Brain microvascular endothelial cell (primary cell): Measurements from ENCODE around the gene TMPRSS3.

Experiments used
- DNase-seq: peaks from one replicate; pipeline ENCODE4 v3.0.0-alpha.2; 2020
- H3K27ac ChIP-seq: fragments of 250-450 bp; sonication (Bioruptor Pico); 2 replicates; pipeline ENCODE4 v1.5.1; 2020; ENCODE audit warnings: mild to moderate bottlenecking, moderate library complexity
- H3K27me3 ChIP-seq: fragments of 250-450 bp; sonication (Bioruptor Pico); replicated peaks from 2 replicates; pipeline ENCODE4 v1.5.1; 2020; ENCODE audit warnings: mild to moderate bottlenecking
- H3K36me3 ChIP-seq: fragments of 250-450 bp; sonication (Bioruptor Pico); replicated peaks from 2 replicates; pipeline ENCODE4 v1.5.1; 2020; ENCODE audit warnings: mild to moderate bottlenecking
- H3K4me3 ChIP-seq: 2 replicates; pipeline ENCODE4 v1.5.1; 2011; ENCODE audit warnings: low read depth, mild to moderate bottlenecking, control low read depth, low read length, moderate library complexity
- in situ Hi-C: cut with HindIII; loops from 2 replicates; pipeline ENCODE4 v1.10.0; 2017; ENCODE audit warnings: low sequenced_read_pairs, low pct_ligation_motif_present
- TF ChIP-seq, protein P1 (sequence below): IDR thresholded peaks from 2 replicates; pipeline ENCODE4 v1.5.1; 2011; ENCODE audit warnings: low read depth, mild to moderate bottlenecking, moderate library complexity, low read length, control low read depth, inconsistent platforms; ENCODE audit errors: missing control alignments

TMPRSS3 gene

GRCh38 chr21:42353623-42354022 lies 42.2 kb downstream of the TMPRSS3 start:
- in situ Hi-C loops: no loop called here
- TF ChIP-seq, protein P1, sequence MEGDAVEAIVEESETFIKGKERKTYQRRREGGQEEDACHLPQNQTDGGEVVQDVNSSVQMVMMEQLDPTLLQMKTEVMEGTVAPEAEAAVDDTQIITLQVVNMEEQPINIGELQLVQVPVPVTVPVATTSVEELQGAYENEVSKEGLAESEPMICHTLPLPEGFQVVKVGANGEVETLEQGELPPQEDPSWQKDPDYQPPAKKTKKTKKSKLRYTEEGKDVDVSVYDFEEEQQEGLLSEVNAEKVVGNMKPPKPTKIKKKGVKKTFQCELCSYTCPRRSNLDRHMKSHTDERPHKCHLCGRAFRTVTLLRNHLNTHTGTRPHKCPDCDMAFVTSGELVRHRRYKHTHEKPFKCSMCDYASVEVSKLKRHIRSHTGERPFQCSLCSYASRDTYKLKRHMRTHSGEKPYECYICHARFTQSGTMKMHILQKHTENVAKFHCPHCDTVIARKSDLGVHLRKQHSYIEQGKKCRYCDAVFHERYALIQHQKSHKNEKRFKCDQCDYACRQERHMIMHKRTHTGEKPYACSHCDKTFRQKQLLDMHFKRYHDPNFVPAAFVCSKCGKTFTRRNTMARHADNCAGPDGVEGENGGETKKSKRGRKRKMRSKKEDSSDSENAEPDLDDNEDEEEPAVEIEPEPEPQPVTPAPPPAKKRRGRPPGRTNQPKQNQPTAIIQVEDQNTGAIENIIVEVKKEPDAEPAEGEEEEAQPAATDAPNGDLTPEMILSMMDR: no peak
- no peaks in the 10 kb centered on the region for H3K36me3 ChIP-seq
- no peak overlapping the region for H3K4me3 ChIP-seq
- no peak overlapping the region for H3K27ac ChIP-seq
- no peak for DNase-seq
- H3K27me3 ChIP-seq: no peaks in the 10 kb centered on the region

DNA sequence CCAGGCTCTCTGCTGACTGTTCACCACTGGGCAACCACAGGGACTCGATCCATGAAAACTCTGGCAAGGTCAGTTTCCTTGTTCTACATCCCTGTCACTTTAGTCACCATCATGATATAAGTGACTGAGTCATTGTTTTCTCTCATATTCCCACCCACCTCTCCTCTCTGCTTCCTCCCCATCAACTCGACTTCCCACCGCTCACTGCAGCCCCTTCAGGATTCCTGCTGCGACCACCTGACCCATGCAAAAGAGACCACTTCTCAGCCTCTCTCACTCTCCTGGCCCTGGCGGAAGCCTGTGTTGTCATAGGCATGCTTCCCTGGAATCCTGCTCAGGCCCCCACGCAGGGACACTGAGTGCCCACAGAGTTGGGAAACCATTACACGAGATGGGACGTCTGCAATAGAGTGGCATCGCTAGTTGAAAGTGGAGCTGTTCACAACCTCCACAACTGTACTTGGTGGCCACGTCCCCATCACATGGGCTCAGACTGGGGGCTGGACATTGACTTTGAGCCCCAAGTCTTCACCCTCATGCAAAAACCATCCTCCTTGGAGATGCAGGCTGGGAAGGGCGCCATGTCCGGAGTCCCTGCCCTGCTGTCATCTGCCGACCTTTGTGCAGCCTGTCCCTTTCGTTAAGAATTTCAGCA lies 43.3 kb downstream of the TMPRSS3 start:
- H3K27me3 ChIP-seq: no peaks in the 10 kb centered on the region
- in situ Hi-C loops: no loop called here
- no peak for DNase-seq
- H3K4me3 ChIP-seq: no peak overlapping the region
- no peaks in the 10 kb centered on the region for H3K36me3 ChIP-seq
- TF ChIP-seq, protein P1: no peak
- no peak overlapping the region for H3K27ac ChIP-seq

DNA sequence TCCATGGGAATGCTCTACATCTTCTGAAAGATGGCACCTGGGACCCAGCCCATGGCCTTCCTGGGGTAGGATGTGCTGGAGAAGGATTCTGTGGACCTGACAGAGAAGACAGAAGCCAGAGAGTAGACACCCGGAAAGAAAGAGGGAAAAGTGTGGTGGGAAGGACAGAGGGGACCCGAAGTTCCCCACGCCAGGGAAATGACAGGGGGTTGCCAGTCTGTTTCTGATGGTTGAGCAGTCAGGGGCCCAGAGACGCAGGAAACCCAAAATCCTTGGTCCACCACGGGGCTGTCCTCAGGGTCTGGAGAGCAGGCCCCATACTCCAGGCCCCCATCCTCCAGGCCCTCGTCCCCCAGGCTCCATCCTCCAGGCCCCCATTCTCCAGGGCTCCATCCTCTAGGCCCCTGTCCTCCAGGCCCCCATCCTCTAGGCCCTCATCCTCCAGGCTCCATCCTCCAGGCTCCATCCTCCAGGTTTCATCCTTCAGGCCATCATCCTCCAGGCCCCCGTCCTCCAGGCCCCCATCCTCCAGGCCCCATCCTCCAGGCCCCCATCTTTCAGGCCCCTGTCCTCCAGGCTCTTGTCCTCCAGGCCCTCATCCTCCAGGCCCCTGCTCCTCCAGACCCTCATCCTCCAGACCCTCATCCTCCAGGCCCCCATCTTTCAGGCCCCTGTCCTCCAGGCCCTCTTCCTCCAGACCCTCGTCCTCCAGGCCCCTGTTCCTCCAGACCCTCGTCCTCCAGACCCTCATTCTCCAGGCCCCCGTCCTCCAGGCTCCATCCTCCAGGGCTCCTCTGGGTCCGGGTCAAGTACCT lies 44.0 kb downstream of the TMPRSS3 start:
- no peak overlapping the region for H3K27ac ChIP-seq
- TF ChIP-seq, protein P1: no peak
- no peaks in the 10 kb centered on the region for H3K36me3 ChIP-seq
- H3K4me3 ChIP-seq: no peak overlapping the region
- DNase-seq: no peak
- in situ Hi-C loops: no loop called here
- no peaks in the 10 kb centered on the region for H3K27me3 ChIP-seq

DNA sequence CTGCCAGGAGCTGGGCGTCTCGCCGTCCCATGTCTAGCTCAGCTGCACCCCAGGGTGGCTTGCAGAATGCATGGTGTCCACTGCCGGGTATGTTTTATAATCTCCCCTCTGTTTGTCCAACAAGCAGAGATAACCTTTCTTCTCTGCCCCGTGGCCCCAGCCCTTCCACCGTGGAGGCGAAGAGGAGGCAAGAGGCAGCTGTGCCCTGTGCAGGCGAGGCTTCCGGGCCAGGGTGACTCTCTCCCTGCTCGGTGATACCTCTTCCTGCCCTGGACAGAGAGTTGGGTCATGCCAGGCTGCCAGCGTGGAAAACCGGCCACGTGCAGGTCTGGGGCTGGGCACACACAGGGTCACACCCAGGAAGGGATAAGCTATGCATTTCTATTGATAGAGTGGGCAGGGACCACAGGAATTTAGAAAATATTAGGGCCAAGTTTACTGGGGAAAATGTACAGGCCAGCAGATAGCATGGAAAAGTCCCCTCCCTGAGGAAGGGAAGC lies 44.9 kb downstream of the TMPRSS3 start, which contains the start of gene TFF2:
Gene TFF2, minus strand, starts transcription at position 68 of the 500 bp plus-strand sequence. Its CDS starts 37 bp downstream, at position 31.
- Histone ChIP-seq H3K27me3 (no peaks in the 10 kb centered on the region), H3K27ac (no peak within 1 kb of the TSS), H3K36me3 (no peaks in the 10 kb centered on the region), H3K4me3 (no peak within 1 kb of the TSS)
- TF ChIP-seq, protein P1: no peak
- in situ Hi-C loops: no loop called here
- no peak for DNase-seq

DNA sequence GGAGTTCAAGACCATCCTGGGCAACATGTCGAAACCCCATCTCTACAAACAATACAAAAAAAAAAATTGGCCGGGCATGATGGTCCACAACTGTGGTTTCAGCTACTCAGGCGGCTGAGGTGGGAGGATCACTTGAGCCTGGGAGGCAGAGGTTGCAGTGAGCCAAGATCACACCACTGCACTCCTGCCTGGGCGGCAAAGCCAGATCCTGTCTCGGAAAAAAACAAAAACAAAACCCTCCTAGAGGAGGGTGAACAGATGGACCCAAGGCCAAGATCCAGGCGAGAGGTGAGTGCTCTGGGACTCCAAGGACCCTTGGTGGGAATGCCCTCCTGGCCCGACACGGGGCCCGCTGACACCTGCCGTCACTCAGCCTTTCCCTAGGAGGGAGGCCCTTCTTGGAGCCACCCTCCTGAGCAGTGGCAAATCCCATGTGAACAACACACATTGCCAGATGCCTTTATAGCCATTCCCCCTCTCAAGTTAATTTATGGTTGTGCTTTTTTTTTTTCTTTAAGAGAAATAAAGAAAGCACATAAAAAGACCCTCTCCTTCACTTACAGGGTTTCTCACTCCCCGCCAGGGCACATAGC lies 45.4 kb downstream of the TMPRSS3 start:
- no peak overlapping the region for H3K27ac ChIP-seq
- in situ Hi-C loops: no loop called here
- TF ChIP-seq, protein P1: no peak
- no peak overlapping the region for H3K4me3 ChIP-seq
- DNase-seq: no peak
- H3K27me3 ChIP-seq: no peaks in the 10 kb centered on the region
- H3K36me3 ChIP-seq: no peaks in the 10 kb centered on the region
